ENCODE data around the gene DMBX1.
A peak's percentile ranks its signal among the peaks of the same experiment; 100 is the strongest.

The DMBX1 gene

DNA sequence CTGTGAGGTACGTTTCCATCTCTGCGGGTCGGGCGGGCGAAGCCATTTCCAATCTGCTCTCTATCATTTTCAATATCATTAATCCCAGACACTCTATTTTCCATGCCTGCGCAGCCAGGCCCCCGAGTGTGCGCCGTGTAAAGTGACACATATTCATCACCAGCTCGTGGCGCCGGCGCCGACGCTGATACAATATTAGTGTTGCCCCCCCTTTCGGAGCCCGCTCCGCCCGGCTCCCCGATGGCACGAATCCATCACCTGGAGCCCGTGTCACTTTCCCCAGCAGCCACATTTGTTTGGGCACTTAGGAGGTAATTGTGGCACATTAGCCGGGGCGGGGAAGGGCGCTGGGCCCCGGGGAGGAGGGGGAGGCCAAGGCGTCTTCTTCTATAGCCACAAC lies 33.7 kb upstream of the DMBX1 start:
- no peak overlapping the region for H3K4me3 Mint-ChIP-seq
- no peak overlapping the region for H3K27ac Mint-ChIP-seq
- peaks cover 25% of the 10 kb centered on the region for H3K27me3 Mint-ChIP-seq
- H3K4me1 Mint-ChIP-seq, result no peaks in the 10 kb centered on the region
- no peaks in the 10 kb centered on the region for H3K9me3 Mint-ChIP-seq
- no peaks in the 10 kb centered on the region for H3K36me3 Mint-ChIP-seq

DNA sequence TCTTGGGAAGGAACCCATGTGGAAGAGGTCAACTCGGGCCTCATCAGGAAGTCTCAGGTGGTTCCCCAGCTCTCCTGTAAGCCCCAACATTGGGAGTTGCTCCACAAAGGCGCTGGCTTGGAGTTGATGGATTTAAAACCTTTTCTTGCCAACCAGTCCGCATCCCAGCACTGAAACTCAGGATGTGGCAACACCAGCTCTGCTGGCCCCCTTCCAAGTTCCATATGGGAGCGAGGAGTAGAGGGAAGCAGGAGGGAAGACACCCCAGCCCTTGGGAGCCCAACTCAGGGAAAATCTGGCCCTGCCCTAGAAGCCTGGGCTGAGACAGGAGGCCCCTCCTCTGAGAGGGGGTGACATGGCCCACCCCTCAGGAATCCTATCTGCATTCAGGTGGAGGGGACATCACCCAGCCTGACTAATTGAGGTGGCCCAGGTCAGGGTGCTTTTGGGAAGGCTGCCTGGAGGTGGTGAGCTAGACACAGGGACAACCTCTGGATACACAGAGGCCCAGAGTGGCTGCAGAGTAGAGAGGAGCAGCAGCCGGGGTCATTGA lies 33.1 kb upstream of the DMBX1 start:
- Mint-ChIP-seq H3K27ac (no peak overlapping the region), H3K27me3 (peaks cover 19% of the 10 kb centered on the region), H3K4me3 (no peak overlapping the region), H3K9me3 (no peaks in the 10 kb centered on the region), H3K4me1 (no peaks in the 10 kb centered on the region), H3K36me3 (no peaks in the 10 kb centered on the region)

DNA sequence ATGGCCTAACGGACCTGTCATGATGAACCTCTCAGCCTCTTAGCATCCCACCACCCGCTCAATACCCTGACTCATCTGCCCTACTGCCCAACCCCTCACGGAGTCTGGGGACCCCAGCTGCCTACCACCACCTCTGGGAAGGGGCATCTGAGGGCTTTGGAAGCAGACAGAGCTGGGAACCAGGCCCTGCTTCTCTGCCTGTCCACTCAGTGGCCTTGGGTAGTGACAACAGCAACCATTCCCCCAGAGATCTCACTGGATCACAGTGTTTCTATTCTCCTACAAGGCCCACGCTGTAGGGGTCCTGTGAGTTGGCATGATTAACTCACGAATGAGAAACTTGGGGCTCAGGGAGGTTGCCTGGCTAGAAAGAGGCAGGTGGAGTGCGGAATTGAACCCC lies 32.5 kb upstream of the DMBX1 start:
- Mint-ChIP-seq H3K4me3 (no peak overlapping the region), H3K9me3 (no peaks in the 10 kb centered on the region), H3K27ac (no peak overlapping the region), H3K27me3 (peaks cover 18% of the 10 kb centered on the region), H3K36me3 (no peaks in the 10 kb centered on the region), H3K4me1 (no peaks in the 10 kb centered on the region)

DNA sequence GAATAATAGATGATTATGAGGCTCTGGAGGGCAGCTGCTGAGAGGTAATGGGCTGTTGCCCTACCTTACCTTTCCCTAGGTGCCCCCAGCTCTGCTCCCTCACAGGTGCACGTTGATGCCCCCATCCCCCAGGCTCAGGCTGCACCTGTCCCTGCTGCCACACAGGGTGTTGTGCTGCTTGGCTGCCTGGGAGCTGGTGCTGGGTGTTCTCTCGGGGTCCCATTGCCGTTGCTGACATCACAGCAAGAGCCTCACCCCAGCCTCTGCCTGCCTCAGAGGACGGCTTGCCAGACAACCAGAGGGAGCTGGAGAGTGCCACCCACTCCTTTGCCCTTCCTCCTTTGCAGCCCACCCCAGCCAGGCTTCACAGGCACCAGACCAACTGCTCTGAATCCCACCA lies 31.4 kb upstream of the DMBX1 start:
- Mint-ChIP-seq H3K36me3 (no peaks in the 10 kb centered on the region), H3K27me3 (peaks cover 15% of the 10 kb centered on the region), H3K9me3 (no peaks in the 10 kb centered on the region), H3K4me3 (no peak overlapping the region), H3K27ac (no peak overlapping the region), H3K4me1 (no peaks in the 10 kb centered on the region)

DNA sequence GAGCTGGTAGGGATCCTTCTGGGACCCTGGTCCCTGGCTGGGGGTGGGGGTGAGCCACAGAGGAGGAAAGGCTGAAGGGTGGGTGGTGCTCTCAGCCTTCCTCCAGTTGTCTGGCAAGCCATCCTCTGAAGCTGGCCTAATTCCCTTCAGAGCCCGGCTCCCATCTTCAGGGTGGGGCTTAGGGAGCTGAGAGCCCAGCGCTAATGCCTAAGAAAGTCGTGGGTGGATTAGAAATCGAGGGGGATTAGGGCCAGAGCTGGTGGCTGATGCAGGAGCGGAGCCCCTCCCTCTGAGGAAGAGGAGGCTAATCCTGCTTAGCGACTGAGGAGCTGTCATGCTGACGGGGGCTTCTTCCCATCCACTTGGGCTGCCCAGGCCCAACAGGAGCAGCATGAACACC lies 30.8 kb upstream of the DMBX1 start:
- H3K36me3 Mint-ChIP-seq, result no peaks in the 10 kb centered on the region
- no peaks in the 10 kb centered on the region for H3K9me3 Mint-ChIP-seq
- peaks cover 15% of the 10 kb centered on the region for H3K27me3 Mint-ChIP-seq
- no peaks in the 10 kb centered on the region for H3K4me1 Mint-ChIP-seq
- no peak overlapping the region for H3K27ac Mint-ChIP-seq
- no peak overlapping the region for H3K4me3 Mint-ChIP-seq

DNA sequence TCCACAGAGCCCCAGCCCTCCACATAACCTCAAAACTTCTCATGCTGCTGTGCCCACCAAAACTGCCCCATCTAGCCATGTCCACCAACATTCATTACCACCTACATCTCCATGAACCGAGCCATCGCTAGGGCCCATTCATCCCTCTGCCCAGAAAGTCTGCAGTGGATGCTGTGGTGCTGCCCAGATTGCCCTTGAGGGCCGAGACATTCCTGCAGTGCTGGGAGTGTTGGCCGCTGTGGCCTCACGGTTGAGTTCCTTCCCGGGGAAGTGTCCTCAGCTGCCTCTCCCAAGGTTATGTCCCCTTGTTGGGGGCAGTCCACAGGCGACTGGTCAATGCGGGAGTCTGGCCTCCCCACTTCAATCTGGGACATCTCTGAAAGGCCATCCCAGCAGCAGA lies 30.3 kb upstream of the DMBX1 start:
- Mint-ChIP-seq H3K27me3 (peaks cover 15% of the 10 kb centered on the region), H3K4me1 (no peaks in the 10 kb centered on the region), H3K36me3 (no peaks in the 10 kb centered on the region), H3K4me3 (no peak overlapping the region), H3K9me3 (no peaks in the 10 kb centered on the region), H3K27ac (no peak overlapping the region)

DNA sequence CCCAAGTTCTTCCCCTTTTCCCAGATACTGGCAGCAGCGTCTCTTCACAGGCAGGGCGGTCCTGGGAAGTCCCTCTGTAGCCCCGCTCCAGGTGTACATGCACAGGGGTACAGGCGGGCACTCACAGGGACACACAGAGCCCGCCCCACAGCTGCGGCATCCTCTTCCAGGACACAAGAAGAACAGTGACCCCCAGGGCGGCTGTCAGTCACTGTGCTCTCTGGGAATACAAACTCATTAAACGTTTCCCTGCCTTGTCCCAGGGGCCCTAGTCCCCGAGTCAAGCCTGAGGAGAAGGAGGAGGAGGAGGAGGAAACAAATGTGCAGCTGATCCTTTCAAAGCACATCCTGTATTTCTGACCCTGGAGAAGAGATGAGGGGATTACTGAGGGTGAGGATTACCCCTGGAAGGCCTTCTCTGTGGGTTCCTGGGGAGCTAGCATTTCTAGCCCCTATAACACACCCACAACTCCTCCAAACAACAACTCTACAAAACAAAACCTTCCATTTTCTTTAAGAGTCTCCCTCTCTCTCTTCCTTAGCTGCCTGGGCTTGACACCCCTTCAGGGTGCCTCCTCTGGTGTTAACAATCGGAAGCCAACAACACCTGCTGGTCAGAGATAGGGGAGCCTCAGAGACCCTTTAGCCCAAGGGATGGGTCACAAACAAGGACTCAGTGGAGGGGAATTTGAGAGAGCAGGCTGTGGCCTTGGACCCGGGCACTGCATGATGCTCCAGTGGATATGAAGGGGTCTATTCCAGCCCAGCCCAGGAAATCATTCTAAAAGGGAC lies 28.4 kb upstream of the DMBX1 start:
- no peaks in the 10 kb centered on the region for H3K9me3 Mint-ChIP-seq
- H3K27ac Mint-ChIP-seq, result no peak overlapping the region
- peaks cover 20% of the 10 kb centered on the region for H3K27me3 Mint-ChIP-seq
- H3K4me1 Mint-ChIP-seq, result peaks cover 5% of the 10 kb centered on the region
- H3K36me3 Mint-ChIP-seq, result no peaks in the 10 kb centered on the region
- no peak overlapping the region for H3K4me3 Mint-ChIP-seq

DNA sequence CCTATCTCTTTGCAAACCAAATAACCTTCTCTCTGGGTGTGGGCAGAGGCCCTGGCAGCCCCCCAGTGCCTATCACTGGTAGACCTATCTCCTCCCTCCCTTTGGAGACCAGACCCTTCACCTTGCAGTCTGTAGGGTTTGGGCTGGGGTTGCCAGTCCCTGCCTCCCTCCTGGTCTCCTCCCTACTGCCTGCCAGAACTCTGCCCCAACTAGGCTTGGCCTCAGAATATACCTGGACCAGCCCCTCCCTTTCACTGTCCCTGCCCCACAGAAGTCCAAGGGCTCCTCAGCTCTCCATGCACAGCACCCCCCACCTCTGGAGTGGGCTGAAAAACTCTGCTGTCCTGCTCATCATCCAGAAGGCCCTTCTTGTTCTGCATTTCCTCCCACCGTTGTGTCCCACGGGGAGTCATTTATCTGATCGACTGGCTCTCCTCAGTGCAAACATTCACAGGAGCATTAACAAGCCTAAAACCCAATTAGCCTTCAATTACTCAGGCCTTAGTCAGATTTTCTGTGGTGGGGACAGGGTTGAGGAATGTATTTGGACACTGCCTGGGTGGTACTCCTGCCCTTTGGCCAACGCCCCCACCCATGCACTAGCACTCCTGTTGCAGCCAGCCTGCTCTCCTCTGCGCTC lies 27.7 kb upstream of the DMBX1 start:
- Mint-ChIP-seq H3K27ac (no peak overlapping the region), H3K4me3 (no peak overlapping the region), H3K27me3 (peaks cover 22% of the 10 kb centered on the region), H3K36me3 (no peaks in the 10 kb centered on the region), H3K4me1 (peaks cover 7% of the 10 kb centered on the region), H3K9me3 (no peaks in the 10 kb centered on the region)

DNA sequence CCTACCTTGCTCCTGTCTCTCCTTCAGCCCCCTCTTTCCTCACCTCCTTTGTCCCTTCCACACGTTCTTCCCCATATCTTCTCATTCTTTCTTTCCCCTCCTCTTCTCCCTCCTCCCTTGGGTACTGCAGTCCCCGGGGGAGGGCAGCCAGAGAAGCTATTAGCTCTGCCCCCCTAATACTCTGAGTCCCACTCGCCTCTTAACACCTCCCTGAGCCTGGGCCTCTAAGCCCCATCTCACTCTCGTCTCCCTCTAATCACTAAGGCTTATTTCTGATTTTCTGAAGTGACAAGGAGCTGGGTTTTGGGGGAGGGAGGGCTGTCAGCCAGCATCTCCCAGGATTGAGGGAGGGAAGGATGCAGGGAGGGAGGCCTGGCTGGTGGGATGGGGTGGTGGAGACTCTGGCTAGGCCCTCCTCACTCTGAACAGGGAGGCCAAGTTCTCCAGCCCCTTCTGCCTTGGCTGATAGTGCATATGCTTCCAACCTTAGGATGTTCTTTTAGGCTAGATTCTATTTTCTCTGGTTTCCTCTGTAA lies 25.6 kb upstream of the DMBX1 start:
- H3K4me3 Mint-ChIP-seq, result no peak overlapping the region
- H3K9me3 Mint-ChIP-seq, result no peaks in the 10 kb centered on the region
- peaks cover 27% of the 10 kb centered on the region for H3K27me3 Mint-ChIP-seq
- H3K4me1 Mint-ChIP-seq, result peaks cover 12% of the 10 kb centered on the region
- H3K36me3 Mint-ChIP-seq, result no peaks in the 10 kb centered on the region
- H3K27ac Mint-ChIP-seq, result no peak overlapping the region

DNA sequence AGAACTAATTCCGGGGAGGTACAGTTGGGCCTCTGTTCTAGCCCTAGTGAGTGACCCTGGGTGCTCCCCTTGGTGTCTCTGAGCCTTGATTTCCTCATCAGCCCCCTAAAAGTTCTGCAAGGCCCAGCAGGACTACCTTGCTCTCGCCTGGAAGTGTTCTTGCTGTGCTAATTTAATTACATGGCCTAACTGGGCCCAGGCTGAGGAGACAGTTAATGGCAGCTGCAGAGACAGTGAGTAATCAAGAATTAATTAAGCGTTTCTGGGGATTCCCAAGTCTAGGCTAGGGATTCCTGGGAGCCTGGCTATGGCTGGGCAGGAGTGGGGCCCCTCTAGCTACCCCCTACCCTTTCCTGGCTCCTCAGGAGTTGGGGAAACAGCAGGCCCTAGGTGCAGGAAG lies 24.7 kb upstream of the DMBX1 start:
- Mint-ChIP-seq H3K36me3 (no peaks in the 10 kb centered on the region), H3K27me3 (peaks cover 27% of the 10 kb centered on the region), H3K27ac (no peak overlapping the region), H3K4me3 (no peak overlapping the region), H3K4me1 (peaks cover 12% of the 10 kb centered on the region), H3K9me3 (no peaks in the 10 kb centered on the region)

DNA sequence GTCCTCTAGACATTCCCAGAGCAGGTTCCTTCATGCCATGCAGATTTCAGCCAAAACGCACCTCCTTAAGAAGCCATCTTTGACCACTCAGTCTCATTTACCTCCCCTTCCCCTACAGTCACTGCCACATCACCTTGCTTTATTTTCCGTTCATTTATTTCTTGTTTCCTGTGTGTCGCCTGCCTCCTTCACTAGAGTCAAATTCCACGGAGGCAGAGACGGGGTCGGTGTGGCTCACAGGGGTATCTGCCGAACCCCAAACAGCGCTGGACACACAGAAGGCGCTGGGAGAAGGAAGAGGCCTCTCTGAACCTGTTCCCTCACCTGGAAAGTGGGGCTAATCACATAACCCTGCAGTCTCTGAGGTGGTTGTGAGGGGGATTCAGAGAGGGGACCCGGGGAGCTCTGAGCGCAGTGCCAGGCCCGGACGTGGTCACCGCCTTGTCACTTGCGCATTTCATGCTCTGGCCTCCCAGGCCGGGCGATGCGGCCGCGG lies 23.6 kb upstream of the DMBX1 start:
- peak overlapping the region; percentile 82 for H3K4me3 Mint-ChIP-seq
- no peaks in the 10 kb centered on the region for H3K9me3 Mint-ChIP-seq
- peaks cover 26% of the 10 kb centered on the region for H3K27me3 Mint-ChIP-seq
- H3K27ac Mint-ChIP-seq, result no peak overlapping the region
- H3K36me3 Mint-ChIP-seq, result no peaks in the 10 kb centered on the region
- peaks cover 12% of the 10 kb centered on the region for H3K4me1 Mint-ChIP-seq

DNA sequence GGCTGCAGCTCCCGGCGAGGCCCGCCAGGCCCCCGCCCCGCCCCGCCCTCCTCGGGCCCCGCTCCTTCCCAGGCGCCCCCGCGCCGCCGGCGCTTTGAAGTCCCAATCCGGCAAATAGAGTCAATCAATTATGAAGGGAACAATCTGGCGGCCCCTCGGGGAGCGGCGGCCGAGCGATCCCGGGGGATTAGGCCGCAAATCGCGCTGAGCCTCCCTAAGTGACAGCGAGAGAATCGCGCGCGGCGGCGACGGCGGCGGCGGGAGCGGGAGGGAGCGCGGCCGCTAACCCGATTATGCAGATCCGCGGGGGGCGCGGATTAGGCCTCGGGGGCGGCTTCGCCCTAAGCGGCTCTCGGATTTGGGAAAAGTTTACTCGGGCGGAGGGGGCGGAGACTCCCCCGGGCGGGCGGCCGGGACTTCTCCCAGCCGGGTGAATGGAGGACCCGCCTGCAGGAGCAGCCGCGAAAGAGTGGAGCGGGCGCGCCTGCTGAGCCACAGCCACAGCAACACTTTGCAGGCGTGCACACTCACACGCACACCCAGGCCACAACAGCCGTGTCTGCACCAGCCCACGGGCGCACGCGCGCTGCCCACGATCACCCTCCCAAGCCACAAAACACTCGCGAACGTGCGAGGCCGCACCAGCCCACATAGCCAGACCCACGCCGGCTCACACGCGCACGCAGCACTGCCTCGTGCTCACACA lies 23.0 kb upstream of the DMBX1 start:
- H3K27ac Mint-ChIP-seq, result no peak overlapping the region
- H3K27me3 Mint-ChIP-seq, result peaks cover 28% of the 10 kb centered on the region
- H3K4me3 Mint-ChIP-seq, result peak overlapping the region; percentile 81
- no peaks in the 10 kb centered on the region for H3K9me3 Mint-ChIP-seq
- H3K36me3 Mint-ChIP-seq, result no peaks in the 10 kb centered on the region
- peaks cover 12% of the 10 kb centered on the region for H3K4me1 Mint-ChIP-seq

DNA sequence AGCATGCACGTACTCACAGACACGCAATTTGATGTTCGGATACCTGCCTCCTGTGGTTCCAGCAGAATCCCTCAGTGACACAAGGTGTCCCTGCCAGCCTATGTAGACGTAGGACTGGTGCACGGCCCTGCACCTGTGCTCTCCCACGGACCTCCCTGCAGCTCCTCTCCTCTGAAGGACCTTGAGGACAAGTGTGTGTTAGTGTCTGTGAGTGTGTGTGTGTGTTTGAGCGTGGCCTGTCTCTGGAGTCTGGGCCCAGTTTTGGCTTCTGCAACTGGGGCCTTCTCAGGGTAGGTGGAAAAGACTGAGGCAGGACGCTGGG lies 22.5 kb upstream of the DMBX1 start:
- Mint-ChIP-seq H3K36me3 (no peaks in the 10 kb centered on the region), H3K27me3 (peaks cover 24% of the 10 kb centered on the region), H3K4me1 (peaks cover 12% of the 10 kb centered on the region), H3K27ac (no peak overlapping the region), H3K9me3 (no peaks in the 10 kb centered on the region), H3K4me3 (peak overlapping the region; percentile 81)

DNA sequence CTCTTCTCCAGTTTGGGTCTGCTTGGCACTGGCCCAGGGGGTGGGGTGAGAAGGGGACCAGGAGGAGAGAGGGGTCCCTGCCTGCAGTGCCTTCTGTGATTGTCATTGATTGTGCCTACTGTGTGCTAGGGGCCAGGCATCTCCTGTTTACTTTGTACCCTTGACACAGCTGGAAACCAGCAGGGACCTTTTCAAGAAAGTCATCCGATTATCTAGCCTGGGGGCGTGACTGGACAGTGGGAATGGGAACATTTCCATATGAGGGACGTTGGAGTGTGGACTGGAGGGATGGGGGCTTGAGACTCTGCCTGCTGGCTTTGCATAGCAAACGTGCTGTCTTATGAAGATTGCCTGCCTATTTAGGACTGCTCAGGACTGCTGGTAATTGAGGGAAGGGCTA lies 19.8 kb upstream of the DMBX1 start:
- H3K4me1 Mint-ChIP-seq, result peaks cover 12% of the 10 kb centered on the region
- no peaks in the 10 kb centered on the region for H3K36me3 Mint-ChIP-seq
- peaks cover 26% of the 10 kb centered on the region for H3K27me3 Mint-ChIP-seq
- H3K9me3 Mint-ChIP-seq, result no peaks in the 10 kb centered on the region
- H3K4me3 Mint-ChIP-seq, result no peak overlapping the region
- no peak overlapping the region for H3K27ac Mint-ChIP-seq

DNA sequence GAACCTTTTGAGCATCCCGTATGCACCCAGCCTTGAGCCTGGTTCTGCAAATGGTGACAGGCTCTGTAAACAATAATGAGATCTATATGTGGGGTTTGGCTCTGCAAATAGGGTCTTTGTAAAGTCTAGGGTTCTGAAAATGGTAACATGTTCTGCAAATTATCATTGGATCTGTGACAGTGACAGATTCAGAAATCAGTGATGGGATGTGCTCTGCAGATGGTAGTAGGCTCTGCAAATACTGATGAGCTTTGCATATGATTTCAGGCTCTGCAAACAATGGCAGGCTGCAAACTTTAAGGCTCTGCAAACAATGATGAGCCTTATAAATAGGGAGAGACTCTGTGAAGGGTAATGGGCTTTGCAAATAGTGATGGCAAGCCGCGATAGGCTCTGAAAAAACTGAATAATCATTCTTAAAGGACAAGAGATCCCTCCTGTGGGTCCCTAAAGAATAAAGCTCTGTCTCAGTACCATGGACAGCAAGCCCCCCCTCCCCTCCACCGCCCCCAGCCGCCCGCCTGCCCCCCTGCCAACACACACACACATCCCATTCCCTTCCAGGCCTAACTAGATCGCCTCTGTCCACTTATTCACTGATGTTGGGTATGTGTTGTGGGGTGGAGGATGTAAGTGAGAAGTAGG lies 17.7 kb upstream of the DMBX1 start:
- Mint-ChIP-seq H3K4me3 (no peak overlapping the region), H3K4me1 (peaks cover 4% of the 10 kb centered on the region), H3K36me3 (no peaks in the 10 kb centered on the region), H3K9me3 (no peaks in the 10 kb centered on the region), H3K27ac (no peak overlapping the region), H3K27me3 (peaks cover 16% of the 10 kb centered on the region)

Data from activated naive CD4-positive, alpha-beta T cell treated with anti-CD3 and anti-CD28 coated beads, Interleukin-2, amount 50 U/mL, for 24 hours (primary cell).